Adipocyte (in vitro differentiated cells): Measurements from ENCODE around the gene SNX3.

Experiments
- DNase-seq: peaks from one replicate; pipeline ENCODE4 v3.0.0-alpha.2; 2015; ENCODE audit warnings: low read depth
- H3K27me3 ChIP-seq: replicated peaks from 2 replicates; pipeline ENCODE4 v1.7.0; 2013; ENCODE audit warnings: mild to moderate bottlenecking, low read length, moderate library complexity; ENCODE audit not compliant: control insufficient read depth, insufficient read depth
- H3K36me3 ChIP-seq: 2 replicates; pipeline ENCODE4 v1.7.0; 2013; ENCODE audit warnings: low read length, mild to moderate bottlenecking, moderate library complexity; ENCODE audit not compliant: control insufficient read depth, insufficient read depth, severe bottlenecking
- H3K4me1 ChIP-seq: 2 replicates; pipeline ENCODE4 v1.7.0; 2013; ENCODE audit warnings: mild to moderate bottlenecking, low read length, moderate library complexity; ENCODE audit not compliant: control insufficient read depth, insufficient read depth
- H3K4me3 ChIP-seq: 2 replicates; pipeline ENCODE4 v1.7.0; 2013; ENCODE audit warnings: mild to moderate bottlenecking, low read length, moderate library complexity
- H3K9ac ChIP-seq: 2 replicates; pipeline ENCODE4 v1.7.0; 2013; ENCODE audit warnings: mild to moderate bottlenecking, low read length, moderate library complexity
- H3K9me3 ChIP-seq: 2 replicates; pipeline ENCODE4 v1.7.0; 2013; ENCODE audit warnings: mild to moderate bottlenecking, low read length, moderate library complexity; ENCODE audit not compliant: control insufficient read depth

SNX3 gene

GRCh38 chr6:108236791-108237190 is 24.0 kb downstream of the SNX3 start:
- Histone ChIP-seq H3K9ac (no peak overlapping the region), H3K4me3 (no peak overlapping the region), H3K36me3 (peaks cover 28% of the 10 kb centered on the region), H3K9me3 (no peaks in the 10 kb centered on the region), H3K27me3 (no peaks in the 10 kb centered on the region), H3K4me1 (no peaks in the 10 kb centered on the region)
- DNase-seq = no peak

GRCh38 chr6:108235127-108235526 is 25.7 kb downstream of the SNX3 start:
- H3K27me3 ChIP-seq = no peaks in the 10 kb centered on the region
- H3K9ac ChIP-seq = no peak overlapping the region
- H3K4me1 ChIP-seq = peaks cover 5% of the 10 kb centered on the region
- H3K4me3 ChIP-seq = no peak overlapping the region
- H3K9me3 ChIP-seq = no peaks in the 10 kb centered on the region
- no peak for DNase-seq
- H3K36me3 ChIP-seq = peaks cover 22% of the 10 kb centered on the region

GRCh38 chr6:108228416-108228815 is 32.4 kb downstream of the SNX3 start:
- DNase-seq = no peak
- H3K9me3 ChIP-seq = no peaks in the 10 kb centered on the region
- peaks cover 5% of the 10 kb centered on the region for H3K4me1 ChIP-seq
- H3K4me3 ChIP-seq = no peak overlapping the region
- H3K36me3 ChIP-seq = peaks cover 5% of the 10 kb centered on the region
- H3K9ac ChIP-seq = no peak overlapping the region
- H3K27me3 ChIP-seq = no peaks in the 10 kb centered on the region

GRCh38 chr6:108227290-108227689 is 33.5 kb downstream of the SNX3 start:
- no peak overlapping the region for H3K9ac ChIP-seq
- no peaks in the 10 kb centered on the region for H3K27me3 ChIP-seq
- peaks cover 5% of the 10 kb centered on the region for H3K4me1 ChIP-seq
- no peak for DNase-seq
- H3K4me3 ChIP-seq = no peak overlapping the region
- H3K9me3 ChIP-seq = no peaks in the 10 kb centered on the region
- H3K36me3 ChIP-seq = peaks cover 10% of the 10 kb centered on the region

GRCh38 chr6:108222504-108222903 is 38.3 kb downstream of the SNX3 start:
- no peak overlapping the region for H3K9ac ChIP-seq
- no peaks in the 10 kb centered on the region for H3K4me1 ChIP-seq
- H3K4me3 ChIP-seq = no peak overlapping the region
- peaks cover 53% of the 10 kb centered on the region for H3K36me3 ChIP-seq
- DNase-seq = no peak
- no peaks in the 10 kb centered on the region for H3K27me3 ChIP-seq
- H3K9me3 ChIP-seq = peaks cover 2% of the 10 kb centered on the region

- Histone ChIP-seq H3K9ac (no peak overlapping the region), H3K36me3 (peaks cover 58% of the 10 kb centered on the region)
Observed at GRCh38 chr6:108222064-108222463, 38.8 kb downstream of the SNX3 start.

GRCh38 chr6:108211671-108212070 is 49.2 kb downstream of the SNX3 start:
- H3K36me3 ChIP-seq = peaks cover 54% of the 10 kb centered on the region
- H3K27me3 ChIP-seq = no peaks in the 10 kb centered on the region
- peaks cover 8% of the 10 kb centered on the region for H3K4me1 ChIP-seq
- H3K9me3 ChIP-seq = no peaks in the 10 kb centered on the region
- DNase-seq = no peak
- H3K4me3 ChIP-seq = no peak overlapping the region
- no peak overlapping the region for H3K9ac ChIP-seq

More at GRCh38 chr6:108222064-108222463, 38.8 kb downstream of the SNX3 start:
- Histone ChIP-seq H3K27me3 (no peaks in the 10 kb centered on the region), H3K9me3 (peaks cover 2% of the 10 kb centered on the region), H3K4me3 (no peak overlapping the region), H3K4me1 (no peaks in the 10 kb centered on the region)
- DNase-seq = no peak

GRCh38 chr6:108210556-108210955 is 50.3 kb downstream of the SNX3 start:
- H3K9me3 ChIP-seq = no peaks in the 10 kb centered on the region
- no peak overlapping the region for H3K4me3 ChIP-seq
- no peak overlapping the region for H3K9ac ChIP-seq
- peaks cover 12% of the 10 kb centered on the region for H3K4me1 ChIP-seq
- no peak for DNase-seq
- peaks cover 50% of the 10 kb centered on the region for H3K36me3 ChIP-seq
- H3K27me3 ChIP-seq = no peaks in the 10 kb centered on the region

- H3K27me3 ChIP-seq = no peaks in the 10 kb centered on the region
- peaks cover 12% of the 10 kb centered on the region for H3K4me1 ChIP-seq
- no peak for DNase-seq
- no peaks in the 10 kb centered on the region for H3K9me3 ChIP-seq
- no peak overlapping the region for H3K9ac ChIP-seq
- H3K4me3 ChIP-seq = no peak overlapping the region
- H3K36me3 ChIP-seq = peaks cover 48% of the 10 kb centered on the region
Observed at GRCh38 chr6:108209738-108210137, 51.1 kb downstream of the SNX3 start.

- H3K4me3 ChIP-seq = no peak overlapping the region
- H3K9ac ChIP-seq = no peak overlapping the region
- H3K9me3 ChIP-seq = no peaks in the 10 kb centered on the region
- H3K4me1 ChIP-seq = peaks cover 12% of the 10 kb centered on the region
- no peaks in the 10 kb centered on the region for H3K27me3 ChIP-seq
- no peak for DNase-seq
- H3K36me3 ChIP-seq = peaks cover 39% of the 10 kb centered on the region
Observed at GRCh38 chr6:108207013-108207412, 53.8 kb downstream of the SNX3 start.

GRCh38 chr6:108203189-108204112 is 57.4 kb downstream of the SNX3 start:
- H3K9ac ChIP-seq = no peak overlapping the region

More at GRCh38 chr6:108203189-108204112, 57.4 kb downstream of the SNX3 start:
- Histone ChIP-seq H3K36me3 (peaks cover 8% of the 10 kb centered on the region), H3K4me1 (peaks cover 4% of the 10 kb centered on the region), H3K27me3 (no peaks in the 10 kb centered on the region), H3K9me3 (no peaks in the 10 kb centered on the region), H3K4me3 (no peak overlapping the region)
- no peak for DNase-seq
